Endodermal cell (in vitro differentiated cells): ENCODE data around the gene KLHL40. TPM values are rescaled to one million over a fixed set of nuclear protein-coding genes. Genes with fewer than 3 reads are reported as not detected.

Source experiments
- DNase-seq: peaks from one replicate; pipeline ENCODE4 v3.0.0-alpha.2; 2017
- H3K27ac ChIP-seq: 2 replicates; pipeline ENCODE4 v1.5.1; 2013; ENCODE audit warnings: mild to moderate bottlenecking, low read depth, low read length, moderate library complexity
- H3K27me3 ChIP-seq: 2 replicates; pipeline ENCODE4 v1.6.1; 2013; ENCODE audit warnings: mild to moderate bottlenecking, low read length, moderate library complexity; ENCODE audit not compliant: insufficient read depth, control insufficient read depth, poor library complexity, severe bottlenecking
- H3K36me3 ChIP-seq: 2 replicates; pipeline ENCODE4 v1.7.0; 2013; ENCODE audit warnings: mild to moderate bottlenecking, low read length, moderate library complexity; ENCODE audit not compliant: control insufficient read depth, insufficient read depth
- H3K4me1 ChIP-seq: one replicate; pipeline ENCODE4 v1.7.0; 2013; ENCODE audit warnings: low read length; ENCODE audit not compliant: control insufficient read depth, insufficient read depth
- H3K4me3 ChIP-seq: 2 replicates; pipeline ENCODE4 v1.5.1; 2013; ENCODE audit warnings: mild to moderate bottlenecking, low read length, moderate library complexity
- H3K9ac ChIP-seq: 2 replicates; pipeline ENCODE4 v1.6.1; 2013; ENCODE audit warnings: mild to moderate bottlenecking, low read length, moderate library complexity; ENCODE audit not compliant: poor library complexity, severe bottlenecking; ENCODE audit errors: extremely low read depth
- H3K9me3 ChIP-seq: 2 replicates; pipeline ENCODE4 v1.6.1; 2013; ENCODE audit warnings: mild to moderate bottlenecking, low read length, moderate library complexity; ENCODE audit not compliant: control insufficient read depth
- H3K27ac Mint-ChIP-seq: 2 replicates; pipeline ENCODE4 v1.8.0; 2020; ENCODE audit warnings: mixed read lengths
- H3K27me3 Mint-ChIP-seq: 2 replicates; pipeline ENCODE4 v1.8.0; 2021; ENCODE audit warnings: mild to moderate bottlenecking, mixed read lengths; ENCODE audit not compliant: insufficient read depth
- H3K36me3 Mint-ChIP-seq: 2 replicates; pipeline ENCODE4 v1.8.0; 2020; ENCODE audit warnings: low read depth, mixed read lengths
- H3K4me1 Mint-ChIP-seq: 2 replicates; pipeline ENCODE4 v1.8.0; 2020; ENCODE audit warnings: mixed read lengths
- H3K4me3 Mint-ChIP-seq: 2 replicates; pipeline ENCODE4 v1.8.0; 2020; ENCODE audit warnings: mild to moderate bottlenecking, moderate library complexity, mixed read lengths
- H3K9me3 Mint-ChIP-seq: 2 replicates; pipeline ENCODE4 v1.8.0; 2020; ENCODE audit warnings: mild to moderate bottlenecking, mixed read lengths
- CTCF ChIP-seq: fragments of 200-600 bp; sonication (generic); conservative IDR thresholded peaks from 2 replicates; pipeline ENCODE4 v1.5.0; 2021; ENCODE audit warnings: antibody characterized with exemption, mild to moderate bottlenecking
- WGBS, 2 experiments: methylation state at CpG; one replicate each; pipeline versions ENCODE4 v1.1.5 to v1.1.7; 2013; ENCODE audit warnings: missing lambda C conversion rate in 2 of 2, mixed read lengths in 1 of 2; ENCODE audit not compliant: insufficient coverage in 1 of 2, insufficient read length in 1 of 2; 5-methylcytosine and 5-hydroxymethylcytosine counted together
- total RNA-seq, 2 donors: library from RNA; stranded (reverse); fragmentation: NEBNext Ultra II Directional in 1 of 2; extraction: Animal tissue kit (Norgen Biotek cat#: 25700) in 1 of 2; gene quantifications; 2 replicates in 1 of 2; 3 replicates in 1 of 2; pipeline ENCODE4 v1.2.1, GENCODE V29; 2021

The KLHL40 gene
- total RNA-seq, 2 donors from 2014 or later, result not detected

- no peak overlapping the region for H3K4me3 Mint-ChIP-seq
- no peaks in the 10 kb centered on the region for H3K4me1 ChIP-seq
- TF ChIP-seq CTCF, result no peak
These were observed 18.3 kb downstream of the KLHL40 start for GRCh38 chr3:42703695-42704025.

GRCh38 chr3:42704136-42704841 lies 19.0 kb downstream of the KLHL40 start:
- Histone ChIP-seq H3K4me1 (no peaks in the 10 kb centered on the region), H3K27ac (no peak overlapping the region), H3K27me3 (no peaks in the 10 kb centered on the region), H3K4me3 (no peak overlapping the region), H3K9me3 (no peaks in the 10 kb centered on the region), H3K9ac (no peak overlapping the region), H3K36me3 (no peaks in the 10 kb centered on the region)
- Mint-ChIP-seq H3K9me3 (no peaks in the 10 kb centered on the region), H3K27me3 (peaks cover 6% of the 10 kb centered on the region), H3K4me1 (no peaks in the 10 kb centered on the region), H3K27ac (no peak overlapping the region), H3K4me3 (no peak overlapping the region), H3K36me3 (no peaks in the 10 kb centered on the region)
- TF ChIP-seq CTCF, result no peak
- no peak for DNase-seq
- WGBS, 2 experiments, result 87 to 89% methylated on average over 4 to 8 of the region's 8 CpGs

More at GRCh38 chr3:42703695-42704025, 18.3 kb downstream of the KLHL40 start:
- 90% methylated on average over 4 of the region's 5 CpGs; no CpG with 5 or more reads in 1 of the 2 experiments for WGBS, 2 experiments
- no peak overlapping the region for H3K4me3 ChIP-seq
- H3K9me3 ChIP-seq, result no peaks in the 10 kb centered on the region
- no peak overlapping the region for H3K27ac ChIP-seq
- H3K27me3 Mint-ChIP-seq, result peaks cover 6% of the 10 kb centered on the region
- no peak overlapping the region for H3K27ac Mint-ChIP-seq
- no peaks in the 10 kb centered on the region for H3K4me1 Mint-ChIP-seq
- no peaks in the 10 kb centered on the region for H3K27me3 ChIP-seq
- no peak for DNase-seq
- H3K36me3 Mint-ChIP-seq, result no peaks in the 10 kb centered on the region
- no peaks in the 10 kb centered on the region for H3K9me3 Mint-ChIP-seq
- no peak overlapping the region for H3K9ac ChIP-seq
- no peaks in the 10 kb centered on the region for H3K36me3 ChIP-seq

GRCh38 chr3:42705058-42705767 lies 19.9 kb downstream of the KLHL40 start:
- Histone ChIP-seq H3K9ac (no peak overlapping the region), H3K9me3 (no peaks in the 10 kb centered on the region), H3K36me3 (no peaks in the 10 kb centered on the region), H3K27me3 (no peaks in the 10 kb centered on the region), H3K27ac (no peak overlapping the region), H3K4me1 (no peaks in the 10 kb centered on the region), H3K4me3 (no peak overlapping the region)
- Mint-ChIP-seq H3K4me3 (no peak overlapping the region), H3K27me3 (peaks cover 6% of the 10 kb centered on the region), H3K9me3 (no peaks in the 10 kb centered on the region), H3K4me1 (no peaks in the 10 kb centered on the region), H3K27ac (no peak overlapping the region), H3K36me3 (no peaks in the 10 kb centered on the region)
- no peak for TF ChIP-seq CTCF
- no peak for DNase-seq
- 88 to 94% methylated on average over 5 to 7 of the region's 7 CpGs for WGBS, 2 experiments
